Fibroblast of lung (primary cell): ENCODE data around the gene GTF2A1L.

Source experiments
- CTCF ChIP-seq, 2 donors: IDR thresholded peaks in 1 of 2; conservative IDR thresholded peaks in 1 of 2; 1 replicate in 1 of 2; 2 replicates in 1 of 2; pipeline ENCODE4 v1.5.1; 2011 to 2012; ENCODE audit warnings: low read length in 2 of 2, control low read depth in 1 of 2, inconsistent platforms in 1 of 2, low read depth in 1 of 2, mild to moderate bottlenecking in 1 of 2
- EZH2 ChIP-seq: IDR thresholded peaks from 2 replicates; pipeline ENCODE4 v1.5.1; 2012; ENCODE audit warnings: low read length, control low read depth, mild to moderate bottlenecking; ENCODE audit errors: missing control alignments

GRCh38 chr2:48626047-48626446, 8.4 kb downstream of the GTF2A1L start:
- TF ChIP-seq CTCF (conservative IDR thresholded peaks at IDR 0.05 in 1 of 2, IDR thresholded peaks at IDR 0.05 in 1 of 2; ENCODE audit: low read depth in 1 of 2, low read length in 2 of 2) (no peak), EZH2 (no peak)
